Hepatocyte (in vitro differentiated cells): ENCODE results near the gene SLC36A4.

ENCODE experiments used
- CTCF ChIP-seq: fragments of 200-600 bp; sonication (generic); IDR thresholded peaks from 2 replicates; pipeline ENCODE4 v1.5.1; 2016; ENCODE audit warnings: antibody characterized with exemption, mild to moderate bottlenecking; ENCODE audit not compliant: poor library complexity
- EZH2 ChIP-seq: fragments of 200-600 bp; sonication (generic); IDR thresholded peaks from 2 replicates; pipeline ENCODE4 v1.6.1; 2016; ENCODE audit warnings: antibody characterized with exemption, mild to moderate bottlenecking, borderline replicate concordance
- EZH2phosphoT487 ChIP-seq: fragments of 200-600 bp; sonication (generic); IDR thresholded peaks from one replicate; pipeline ENCODE4 v1.6.1; 2018; ENCODE audit warnings: antibody characterized with exemption, mild to moderate bottlenecking, low read depth, moderate library complexity; ENCODE audit not compliant: unreplicated experiment, severe bottlenecking

- TF ChIP-seq CTCF (no peak), EZH2 (no peak), EZH2phosphoT487 (no peak)
These were observed 41.2 kb upstream of the SLC36A4 start for GRCh38 chr11:93238956-93239355.
